Measurements from ENCODE around the gene ELMO2.

The ELMO2 gene

DNA sequence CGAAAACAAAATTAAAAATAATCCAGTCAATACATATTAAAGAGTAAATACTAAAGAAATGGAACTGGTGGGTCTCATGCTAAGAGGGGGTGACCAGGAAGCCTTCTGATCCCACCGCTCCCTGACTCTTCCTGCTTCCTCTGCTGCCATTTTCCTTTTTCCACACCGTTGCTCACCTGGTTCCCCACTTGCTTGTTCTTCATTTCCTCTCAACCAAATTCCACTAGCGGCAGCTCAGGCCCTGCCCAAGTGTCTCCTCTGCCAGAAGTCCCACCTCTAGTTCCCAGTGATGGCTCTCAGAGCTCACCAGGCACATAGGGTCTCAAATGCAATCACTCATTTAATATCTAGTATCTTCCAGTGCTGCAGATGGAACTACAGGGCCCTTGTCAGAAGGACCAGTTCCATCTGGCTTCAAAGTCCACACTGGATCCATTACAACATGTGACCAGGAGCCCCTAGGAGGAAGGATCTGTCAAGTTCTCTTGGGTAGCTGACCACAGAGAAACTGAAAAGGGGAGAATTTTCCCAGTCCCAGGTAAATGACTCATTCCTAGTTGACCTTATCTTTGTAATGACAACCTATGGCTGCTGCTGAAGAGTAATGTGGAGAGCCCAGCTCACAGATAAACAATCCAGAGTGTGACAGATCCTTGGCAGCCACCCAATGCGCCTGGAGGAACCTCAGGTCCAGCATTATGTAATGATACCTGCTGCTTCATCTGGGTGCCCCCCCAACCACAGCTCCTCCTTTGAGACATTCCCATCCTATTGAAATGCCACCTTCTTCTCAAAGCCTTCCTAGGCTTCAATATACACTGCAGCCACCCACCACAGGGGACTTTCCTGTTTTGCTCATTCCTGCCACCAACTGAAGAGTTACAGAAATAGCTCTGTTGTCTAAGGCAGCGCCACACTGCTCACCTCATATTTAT is 38.2 kb downstream of the ELMO2 start:
- DNase-seq (ENCODE audit: low spot score): no peak

- DNase-seq (ENCODE audit: low spot score): no peak
These were observed 39.2 kb downstream of the ELMO2 start for GRCh38 chr20:46367234-46367633.

DNA sequence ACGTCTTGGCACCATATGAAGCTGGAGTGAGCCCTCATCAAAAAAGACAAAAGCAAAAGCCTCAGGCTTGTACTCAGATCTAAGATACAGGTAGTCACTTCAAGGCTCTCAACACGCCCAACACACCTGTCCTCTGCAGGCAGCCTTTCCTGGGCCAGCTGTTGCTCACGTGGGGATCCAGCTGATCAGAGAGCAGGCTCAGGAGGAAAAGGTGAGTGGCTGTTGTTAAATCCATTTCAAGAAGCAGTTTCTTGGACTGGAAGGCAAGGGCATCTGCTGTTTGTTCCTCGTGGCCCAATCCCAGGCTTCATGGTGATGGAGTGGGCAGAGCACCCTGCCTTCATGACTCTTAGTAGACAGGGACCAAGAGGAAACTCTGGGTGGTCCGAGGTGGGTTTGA is 39.6 kb downstream of the ELMO2 start:
- DNase-seq (ENCODE audit: low spot score): no peak

GRCh38 chr20:46365487-46366220 is 40.8 kb downstream of the ELMO2 start:
- no peak for DNase-seq (ENCODE audit: low spot score)

DNA sequence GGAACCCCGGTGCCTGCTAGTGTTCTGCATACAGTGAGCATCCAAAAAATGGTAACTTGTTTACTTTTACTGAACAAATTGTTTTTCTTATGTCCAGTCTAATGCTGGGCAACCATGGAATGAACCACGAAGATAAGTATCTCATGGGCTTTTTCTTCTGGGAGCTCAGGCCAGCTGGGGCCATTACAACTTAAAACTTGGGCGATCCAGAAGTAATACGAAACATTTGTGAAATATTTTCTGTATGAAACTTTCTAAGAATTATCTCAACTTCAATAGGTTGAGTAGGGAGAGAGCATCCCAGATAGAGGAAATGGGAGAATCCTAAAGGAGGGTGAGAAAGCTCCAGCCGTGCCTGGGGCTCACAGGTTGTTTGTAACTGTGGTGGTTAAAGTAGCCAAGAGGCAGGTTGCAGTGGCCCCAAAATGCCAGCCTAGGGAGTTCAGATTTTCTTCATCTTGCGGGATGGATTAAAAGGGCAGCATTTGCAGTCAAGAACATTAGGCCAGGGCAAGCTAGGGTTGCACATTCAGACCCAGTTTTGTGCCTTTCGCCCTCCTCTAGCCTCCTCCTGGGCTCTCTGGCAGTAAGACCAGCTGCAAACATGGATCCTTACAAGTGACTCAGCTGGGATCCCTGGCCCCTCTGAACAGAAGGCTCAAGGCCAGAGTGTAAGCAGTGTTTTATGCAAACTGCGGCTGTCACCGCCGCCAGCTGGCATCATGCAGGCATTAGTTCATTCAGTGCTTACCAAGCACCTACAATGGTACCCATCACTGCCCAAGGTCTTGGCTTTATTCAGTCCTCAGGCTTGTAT is 41.5 kb downstream of the ELMO2 start:
- peak; percentile 79 for DNase-seq (ENCODE audit: low spot score)

GRCh38 chr20:46363874-46364669 is 42.3 kb downstream of the ELMO2 start:
- DNase-seq (ENCODE audit: low spot score): peak; percentile 81

DNA sequence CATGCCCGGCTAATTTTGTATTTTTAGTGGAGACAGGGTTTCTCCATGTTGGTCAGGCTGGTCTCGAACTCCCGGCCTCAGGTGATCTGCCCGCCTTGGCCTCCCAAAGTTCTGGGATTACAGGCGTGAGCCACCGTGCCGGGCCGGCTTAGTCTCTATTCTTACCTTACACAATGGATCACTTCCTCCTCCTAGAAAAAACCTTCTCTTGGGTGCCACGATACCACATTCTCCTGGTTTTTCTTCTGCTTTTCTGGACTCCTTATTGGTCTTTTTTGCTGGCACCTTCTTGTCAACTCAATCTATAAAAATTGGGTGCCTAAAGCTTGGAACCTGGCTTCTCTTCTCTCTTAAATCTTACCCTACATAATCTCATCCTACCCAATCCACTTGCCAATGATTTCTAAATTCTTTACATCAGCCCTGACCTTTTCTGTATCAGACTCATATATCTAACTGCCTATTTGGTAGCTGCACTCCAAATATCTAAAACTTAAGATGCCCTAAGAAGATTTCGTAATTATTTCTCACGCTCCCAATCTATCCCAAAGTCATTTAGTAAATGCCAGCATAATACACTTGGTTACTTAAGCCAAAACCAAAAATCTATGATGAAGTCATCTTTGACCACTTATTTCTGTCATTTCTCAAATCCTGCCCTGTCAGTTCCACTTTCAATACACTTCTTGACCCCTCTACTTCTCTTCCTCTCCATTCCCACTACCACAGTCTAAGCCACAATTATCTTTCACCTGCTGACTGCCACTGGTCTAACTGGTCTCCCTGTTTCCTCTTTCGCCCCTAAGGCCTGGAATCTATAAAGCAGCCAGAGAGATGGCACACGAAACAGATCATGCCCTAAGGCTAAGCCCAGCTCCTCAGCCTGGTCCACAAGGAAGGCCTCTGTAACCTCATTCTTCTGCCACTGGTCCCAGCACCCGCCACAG is 43.2 kb downstream of the ELMO2 start:
- DNase-seq (ENCODE audit: low spot score): no peak

GRCh38 chr20:46361811-46362210 is 44.6 kb downstream of the ELMO2 start:
- no peak for DNase-seq (ENCODE audit: low spot score)

DNA sequence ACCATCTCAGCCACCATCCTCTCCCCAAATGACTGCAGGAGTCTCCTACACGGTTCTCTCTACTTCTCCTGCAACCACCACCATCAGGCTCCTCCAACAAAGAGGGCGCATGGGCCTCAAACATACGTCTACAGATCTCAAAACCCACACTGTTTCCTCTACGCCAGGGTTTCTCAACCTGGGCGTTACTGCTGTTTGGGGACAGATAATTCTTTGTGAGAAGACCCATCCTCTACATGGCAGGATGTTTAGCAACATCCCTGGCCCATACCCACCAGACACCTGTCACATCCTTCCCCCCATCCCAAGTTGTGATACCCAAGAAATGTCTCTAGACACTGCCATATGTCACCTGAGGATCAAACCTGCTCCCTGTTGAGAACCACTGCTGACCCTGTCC is 45.0 kb downstream of the ELMO2 start:
- no peak for DNase-seq (ENCODE audit: low spot score)

DNA sequence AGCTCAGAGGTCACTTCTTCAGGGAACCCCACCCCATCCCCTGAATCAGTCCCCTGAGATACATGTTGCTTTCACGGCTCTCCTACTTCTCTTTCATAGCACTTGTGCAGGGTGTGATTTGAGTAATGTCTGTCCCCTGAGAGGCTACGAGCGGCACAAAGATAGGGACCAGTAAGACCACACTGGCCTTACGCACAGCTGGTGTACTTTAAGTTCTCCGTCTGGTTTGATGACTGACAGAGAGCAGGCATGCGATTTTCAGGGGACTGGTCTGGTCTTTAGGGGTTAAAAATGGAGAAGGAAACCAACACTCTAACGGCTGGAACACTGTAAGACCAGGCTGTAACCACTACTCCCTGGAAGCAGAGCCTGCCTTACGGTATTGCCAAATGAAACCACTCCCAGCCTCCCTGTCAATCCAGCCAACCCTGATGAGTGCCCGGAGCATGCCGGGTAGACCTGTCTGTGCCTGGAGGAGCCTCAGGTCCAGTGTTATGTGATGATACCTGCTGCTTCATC is 47.1 kb downstream of the ELMO2 start:
- DNase-seq (ENCODE audit: low spot score): no peak

GRCh38 chr20:46358346-46359058 is 47.9 kb downstream of the ELMO2 start:
- no peak for DNase-seq (ENCODE audit: low spot score)

DNA sequence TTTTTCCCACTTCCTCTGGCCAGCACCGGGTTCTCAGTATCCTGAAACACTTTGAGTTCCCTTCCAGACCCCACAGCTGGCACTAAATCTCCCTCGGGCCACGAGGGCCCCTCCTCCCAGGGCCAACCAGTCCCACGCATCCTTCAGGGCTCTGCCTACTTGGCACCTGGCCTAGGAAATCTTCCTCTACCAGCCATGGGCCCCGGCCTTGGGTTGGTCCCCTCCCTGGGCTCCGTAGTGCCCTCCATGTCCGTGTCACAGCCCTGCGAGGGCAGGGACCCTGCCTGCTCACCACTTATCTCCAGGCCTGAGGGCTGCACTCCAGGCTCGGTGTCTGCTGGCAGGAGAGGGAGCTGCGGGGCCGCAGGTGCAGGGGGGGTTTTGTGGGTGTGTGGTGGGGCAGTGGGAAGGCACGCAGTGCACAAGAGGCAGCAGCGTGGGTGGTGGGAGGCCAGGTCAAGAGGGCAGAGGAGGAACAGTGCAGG is 49.3 kb downstream of the ELMO2 start:
- no peak for DNase-seq (ENCODE audit: low spot score)

GRCh38 chr20:46356195-46357029 is 50.0 kb downstream of the ELMO2 start:
- DNase-seq (ENCODE audit: low spot score): no peak

DNA sequence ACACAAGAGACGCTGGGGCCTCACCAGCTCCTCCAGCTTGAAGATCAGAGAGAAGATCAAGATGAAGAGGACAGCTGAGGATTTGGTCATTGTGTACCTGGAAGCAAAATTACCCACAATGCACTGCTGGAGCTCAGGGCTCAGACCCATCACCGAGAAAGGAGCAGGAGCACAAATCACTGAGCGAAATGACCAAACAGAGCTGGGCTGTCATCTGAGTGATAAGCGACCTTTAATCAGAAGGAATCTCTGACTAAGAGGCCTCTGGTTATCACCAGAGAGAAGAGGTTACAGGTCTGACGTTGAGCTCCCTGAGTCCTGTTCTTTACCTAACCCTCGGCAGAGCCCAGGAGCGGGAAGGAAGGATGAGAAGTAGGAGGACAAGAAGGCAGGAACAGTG is 50.6 kb downstream of the ELMO2 start:
- DNase-seq (ENCODE audit: low spot score): no peak

DNA sequence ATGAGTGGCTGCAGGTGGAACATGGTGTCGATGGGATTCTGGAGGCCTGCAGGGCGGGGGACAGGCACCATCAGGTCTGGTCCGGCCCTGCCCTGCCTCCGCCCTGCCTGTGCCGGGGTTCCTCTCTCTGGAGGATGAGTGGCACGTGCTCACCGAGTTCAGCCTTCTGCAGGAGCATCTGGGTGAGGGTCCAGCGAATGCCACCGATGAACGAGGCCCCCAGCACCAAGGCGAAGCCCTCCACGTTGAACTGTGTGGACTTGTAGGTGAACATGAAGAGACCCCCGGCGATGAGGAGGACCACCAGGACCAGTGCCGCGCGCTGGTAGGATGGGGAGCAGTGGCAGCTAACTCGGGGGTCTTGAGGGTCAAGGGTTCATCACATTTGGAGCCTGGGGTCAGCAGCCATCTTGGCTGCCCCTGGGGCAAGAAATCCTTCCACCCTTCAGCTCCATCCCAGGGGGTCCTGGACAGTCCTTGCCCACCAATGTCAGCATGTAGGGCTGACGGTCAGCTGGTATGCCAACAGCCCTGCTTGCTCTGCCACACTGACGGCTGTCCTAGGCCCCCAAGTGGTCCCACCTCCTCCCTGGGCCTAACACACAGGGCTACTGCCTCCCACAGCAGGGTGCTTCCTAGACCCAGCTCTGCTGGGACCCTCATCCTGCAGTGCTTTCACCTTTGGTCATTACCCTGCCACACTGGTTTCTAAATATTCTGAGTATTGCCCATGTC is 51.3 kb downstream of the ELMO2 start:
- no peak for DNase-seq (ENCODE audit: low spot score)

DNA sequence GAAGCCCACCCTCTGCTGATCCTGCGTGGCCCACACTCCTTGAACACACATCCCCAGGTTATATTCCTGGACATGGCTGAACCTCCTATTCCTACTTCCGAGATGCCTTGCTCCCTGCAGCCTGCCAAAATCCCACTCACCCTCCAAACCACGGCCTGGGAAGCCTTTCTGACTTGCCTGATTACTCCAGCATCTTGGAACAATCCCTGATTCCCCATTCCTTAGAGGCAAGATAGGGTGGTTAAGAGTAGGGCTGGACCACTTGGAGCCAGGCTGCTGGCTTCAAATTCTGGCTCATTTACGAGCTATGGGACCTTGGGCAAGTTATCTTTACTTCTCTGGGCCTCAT is 52.2 kb downstream of the ELMO2 start:
- DNase-seq (ENCODE audit: low spot score): no peak

DNA sequence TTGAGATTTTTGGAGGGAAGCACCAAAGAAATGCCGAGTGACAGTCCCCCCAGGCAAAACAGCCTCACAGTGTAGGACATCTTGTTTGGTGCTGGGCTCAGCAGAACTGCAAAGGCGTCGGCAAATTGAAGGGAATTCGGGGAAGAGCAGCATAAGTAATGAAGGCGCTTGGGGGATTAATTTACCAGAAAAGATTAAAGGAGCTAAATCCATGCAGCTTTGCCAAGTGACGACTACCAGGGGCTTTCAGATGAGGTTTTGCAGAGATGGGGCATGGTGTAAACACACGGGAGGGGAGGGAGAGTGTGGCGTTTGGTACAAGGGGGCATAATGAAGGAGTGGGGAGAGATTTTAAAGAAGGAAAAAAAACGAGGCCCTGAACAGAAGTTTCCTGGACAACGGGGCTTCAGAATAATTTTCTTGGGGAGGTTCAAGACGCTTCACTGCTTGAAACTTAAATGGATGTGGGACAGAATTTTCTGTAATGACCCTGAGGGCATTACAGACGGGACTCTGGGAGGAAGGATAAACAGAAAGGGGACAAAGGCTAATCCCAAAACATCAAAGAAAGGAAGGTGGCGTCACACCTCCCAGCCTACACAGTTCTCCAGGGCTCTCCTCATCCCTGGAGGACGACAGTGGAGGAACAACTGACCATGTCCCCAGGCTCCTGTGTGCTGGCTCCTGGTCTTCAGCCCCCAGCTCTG is 52.8 kb downstream of the ELMO2 start:
- DNase-seq (ENCODE audit: low spot score): no peak
